ENCODE data around the gene THSD7A. TPM values are rescaled to one million over a fixed set of nuclear protein-coding genes. Genes with fewer than 3 reads are reported as not detected.

Gene THSD7A
- total and polyA plus RNA-seq, 2 experiments from 2014 or later: 4.0 to 8.3 TPM

DNA sequence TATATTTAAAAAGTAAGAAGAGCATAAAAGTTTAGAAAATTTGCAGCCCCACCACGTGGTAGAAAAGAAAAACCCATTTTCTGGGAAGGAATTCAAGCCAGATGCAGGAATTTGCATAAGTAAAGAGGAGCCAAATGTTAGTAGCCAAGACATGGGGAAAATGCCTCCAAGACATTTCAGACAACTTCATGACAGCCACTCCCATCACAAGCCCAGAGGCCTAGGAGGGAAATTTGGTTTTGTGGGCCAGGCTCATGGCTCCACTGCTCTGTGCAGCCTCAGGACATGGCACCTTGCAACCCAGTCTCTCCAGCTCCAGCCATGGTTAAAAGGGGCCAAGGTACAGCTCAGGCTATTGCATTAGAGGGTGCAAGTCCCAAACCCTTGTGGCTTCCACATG is 411.9 kb downstream of the THSD7A start:
- Histone ChIP-seq H2AFZ (no peak overlapping the region), H3K27me3 (no peaks in the 10 kb centered on the region), H3K36me3 (replicated peaks; ENCODE audit: insufficient read depth, low read depth) (no peaks in the 10 kb centered on the region), H3K4me2 (no peak overlapping the region), H3K4me3 (no peak overlapping the region), H3K27ac (no peak overlapping the region), H3K4me1 (ENCODE audit: insufficient read depth) (no peaks in the 10 kb centered on the region), H3K9me3 (ENCODE audit: low read depth) (no peaks in the 10 kb centered on the region), H3K9me2 (replicated peaks; ENCODE audit: insufficient read depth) (no peaks in the 10 kb centered on the region), H3K79me2 (no peaks in the 10 kb centered on the region), H4K20me1 (ENCODE audit: insufficient read depth, poor library complexity, severe bottlenecking) (no peaks in the 10 kb centered on the region)
- DNase-seq (ENCODE audit: low spot score): no peak
- 62% methylated on average over 1 of the region's 1 CpG for WGBS (ENCODE audit: low lambda C conversion rate, missing lambda C conversion rate)
- TF ChIP-seq EZH2phosphoT487 (IDR thresholded peaks at IDR 0.05; ENCODE audit: low read depth, severe bottlenecking, unreplicated experiment) (no peak), EZH2 (IDR thresholded peaks at IDR 0.05; ENCODE audit: borderline replicate concordance) (no peak)
- TF ChIP-seq, protein P1, sequence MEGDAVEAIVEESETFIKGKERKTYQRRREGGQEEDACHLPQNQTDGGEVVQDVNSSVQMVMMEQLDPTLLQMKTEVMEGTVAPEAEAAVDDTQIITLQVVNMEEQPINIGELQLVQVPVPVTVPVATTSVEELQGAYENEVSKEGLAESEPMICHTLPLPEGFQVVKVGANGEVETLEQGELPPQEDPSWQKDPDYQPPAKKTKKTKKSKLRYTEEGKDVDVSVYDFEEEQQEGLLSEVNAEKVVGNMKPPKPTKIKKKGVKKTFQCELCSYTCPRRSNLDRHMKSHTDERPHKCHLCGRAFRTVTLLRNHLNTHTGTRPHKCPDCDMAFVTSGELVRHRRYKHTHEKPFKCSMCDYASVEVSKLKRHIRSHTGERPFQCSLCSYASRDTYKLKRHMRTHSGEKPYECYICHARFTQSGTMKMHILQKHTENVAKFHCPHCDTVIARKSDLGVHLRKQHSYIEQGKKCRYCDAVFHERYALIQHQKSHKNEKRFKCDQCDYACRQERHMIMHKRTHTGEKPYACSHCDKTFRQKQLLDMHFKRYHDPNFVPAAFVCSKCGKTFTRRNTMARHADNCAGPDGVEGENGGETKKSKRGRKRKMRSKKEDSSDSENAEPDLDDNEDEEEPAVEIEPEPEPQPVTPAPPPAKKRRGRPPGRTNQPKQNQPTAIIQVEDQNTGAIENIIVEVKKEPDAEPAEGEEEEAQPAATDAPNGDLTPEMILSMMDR (IDR thresholded peaks at IDR 0.05; ENCODE audit: poor library complexity): no peak

DNA sequence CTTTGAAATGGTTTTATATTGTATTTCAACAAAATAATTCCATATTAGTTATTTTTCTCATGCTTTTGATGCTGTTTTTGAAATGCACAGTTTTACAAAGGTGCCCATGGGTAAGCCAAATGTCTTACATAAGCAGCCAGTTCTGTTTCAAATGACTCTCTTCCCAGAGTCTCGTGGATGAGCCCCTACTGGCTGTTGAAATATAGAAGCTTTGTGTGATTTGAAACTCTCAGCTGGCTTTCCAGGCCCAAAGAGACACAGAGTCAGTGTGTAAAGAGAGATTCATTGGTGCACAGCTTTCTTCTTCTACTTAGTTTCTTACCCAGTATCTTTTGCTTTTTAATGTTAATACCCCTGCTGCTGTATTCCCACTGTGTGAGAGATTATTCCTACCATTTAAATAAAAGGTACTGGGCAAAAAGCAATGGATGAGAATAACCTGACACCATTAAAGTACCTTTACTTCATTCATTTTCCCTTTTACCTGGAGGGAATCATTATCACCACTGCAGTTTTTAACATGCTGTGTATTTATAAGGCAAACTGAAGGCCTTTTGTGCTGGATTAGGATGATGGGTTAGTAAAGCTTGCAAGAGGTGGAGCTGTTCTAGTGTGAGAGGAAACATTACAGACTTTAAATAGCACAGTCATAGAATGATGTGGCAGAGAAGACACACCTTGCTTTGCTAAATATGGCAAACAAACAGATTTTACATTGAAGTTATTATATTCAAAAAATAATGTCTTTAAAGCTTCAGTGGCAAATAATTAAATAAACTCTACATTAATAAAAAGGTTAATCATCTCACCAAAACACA is 415.1 kb downstream of the THSD7A start:
- H3K4me3 ChIP-seq: no peak overlapping the region
- H3K27me3 ChIP-seq: no peaks in the 10 kb centered on the region
- no peaks in the 10 kb centered on the region for H4K20me1 ChIP-seq (ENCODE audit: insufficient read depth, poor library complexity, severe bottlenecking)
- H3K79me2 ChIP-seq: no peaks in the 10 kb centered on the region
- no peak for DNase-seq (ENCODE audit: low spot score)
- 43% methylated on average over 1 of the region's 1 CpG for WGBS (ENCODE audit: low lambda C conversion rate, missing lambda C conversion rate)
- no peak overlapping the region for H3K4me2 ChIP-seq
- TF ChIP-seq, protein P1 (IDR thresholded peaks at IDR 0.05; ENCODE audit: poor library complexity): no peak
- TF ChIP-seq EZH2phosphoT487 (IDR thresholded peaks at IDR 0.05; ENCODE audit: low read depth, severe bottlenecking, unreplicated experiment) (no peak), EZH2 (IDR thresholded peaks at IDR 0.05; ENCODE audit: borderline replicate concordance) (no peak)
- H3K27ac ChIP-seq: no peak overlapping the region
- no peaks in the 10 kb centered on the region for H3K9me2 ChIP-seq (replicated peaks; ENCODE audit: insufficient read depth)
- no peaks in the 10 kb centered on the region for H3K36me3 ChIP-seq (replicated peaks; ENCODE audit: insufficient read depth, low read depth)
- H3K4me1 ChIP-seq (ENCODE audit: insufficient read depth): no peaks in the 10 kb centered on the region
- H3K9me3 ChIP-seq (ENCODE audit: low read depth): no peaks in the 10 kb centered on the region
- no peak overlapping the region for H2AFZ ChIP-seq

DNA sequence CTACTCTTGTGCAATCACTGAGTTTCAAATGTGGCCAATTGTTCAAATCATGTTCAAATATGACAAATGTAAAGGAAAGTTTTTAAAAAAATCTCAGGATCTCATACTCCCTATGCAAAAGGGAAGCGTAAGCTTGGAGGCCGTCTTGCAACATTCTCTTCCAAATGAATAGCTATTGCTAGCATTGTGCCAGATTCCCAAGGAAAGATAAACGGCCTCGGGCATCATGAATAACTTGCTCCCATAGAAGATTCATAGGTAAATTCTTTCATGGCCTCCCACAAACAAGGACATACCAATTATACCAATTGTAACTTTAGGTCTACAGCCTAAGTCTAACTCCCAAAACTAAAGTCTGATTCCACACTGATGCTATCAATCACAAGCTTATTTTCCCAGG is 416.9 kb downstream of the THSD7A start:
- WGBS (ENCODE audit: low lambda C conversion rate, missing lambda C conversion rate): 88% methylated on average over 4 of the region's 4 CpGs
- Histone ChIP-seq H3K27me3 (no peaks in the 10 kb centered on the region), H3K9me3 (ENCODE audit: low read depth) (no peaks in the 10 kb centered on the region), H3K27ac (no peak overlapping the region), H3K4me2 (no peak overlapping the region), H3K4me1 (ENCODE audit: insufficient read depth) (no peaks in the 10 kb centered on the region), H3K79me2 (no peaks in the 10 kb centered on the region), H3K4me3 (no peak overlapping the region), H3K9me2 (replicated peaks; ENCODE audit: insufficient read depth) (no peaks in the 10 kb centered on the region), H3K36me3 (replicated peaks; ENCODE audit: insufficient read depth, low read depth) (no peaks in the 10 kb centered on the region), H4K20me1 (ENCODE audit: insufficient read depth, poor library complexity, severe bottlenecking) (no peaks in the 10 kb centered on the region), H2AFZ (no peak overlapping the region)
- DNase-seq (ENCODE audit: low spot score): no peak
- TF ChIP-seq EZH2 (IDR thresholded peaks at IDR 0.05; ENCODE audit: borderline replicate concordance) (no peak), EZH2phosphoT487 (IDR thresholded peaks at IDR 0.05; ENCODE audit: low read depth, severe bottlenecking, unreplicated experiment) (no peak)
- TF ChIP-seq, protein P1 (IDR thresholded peaks at IDR 0.05; ENCODE audit: poor library complexity): no peak

Data from hepatocyte (in vitro differentiated cells).